ENCODE data around the gene CCDC188.

The CCDC188 gene

DNA sequence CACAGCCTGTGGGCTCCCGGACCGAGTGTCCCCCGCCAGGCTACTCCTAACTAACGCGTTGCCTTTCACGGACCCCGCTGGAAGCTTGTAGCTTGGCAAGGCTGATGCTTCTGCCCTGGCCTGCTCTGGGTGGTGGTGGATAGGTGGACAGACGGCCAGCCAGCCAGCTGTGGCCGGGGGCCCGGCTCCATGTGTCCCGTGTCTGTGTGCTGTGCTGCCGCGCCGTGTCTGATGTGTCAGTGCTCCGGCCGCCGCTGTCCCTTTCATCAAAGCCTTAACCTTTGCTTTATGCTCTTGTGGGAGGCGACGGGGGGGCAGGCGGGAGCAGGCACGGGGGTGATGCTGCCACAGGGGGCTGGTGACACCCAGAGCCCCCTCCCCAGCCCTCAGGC is 5.0 kb downstream of the CCDC188 start:
- Histone ChIP-seq H3K27me3 (ENCODE audit: low read depth, low read length) (no peaks in the 10 kb centered on the region), H3K79me2 (ENCODE audit: low read length) (no peaks in the 10 kb centered on the region), H3K9ac (ENCODE audit: low read length) (no peak overlapping the region), H3K9me3 (ENCODE audit: insufficient read depth, low read length) (no peaks in the 10 kb centered on the region), H2AFZ (ENCODE audit: low read depth, low read length) (no peak overlapping the region), H3K27ac (ENCODE audit: low read length) (no peak overlapping the region), H3K4me2 (ENCODE audit: low read length) (no peak overlapping the region), H4K20me1 (ENCODE audit: insufficient read depth, low read length) (0 out of 2 replicates have a peak, but pooled peaks cover 4% of the 10 kb centered on the region), H3K4me3 (ENCODE audit: low read length) (no peak overlapping the region), H3K4me1 (ENCODE audit: low read length) (no peaks in the 10 kb centered on the region), H3K36me3 (replicated peaks; ENCODE audit: low read depth, low read length) (no peaks in the 10 kb centered on the region)
- TF ChIP-seq EZH2phosphoT487 (IDR thresholded peaks at IDR 0.05; ENCODE audit: low read depth), result no peak
- TF ChIP-seq, protein P1, sequence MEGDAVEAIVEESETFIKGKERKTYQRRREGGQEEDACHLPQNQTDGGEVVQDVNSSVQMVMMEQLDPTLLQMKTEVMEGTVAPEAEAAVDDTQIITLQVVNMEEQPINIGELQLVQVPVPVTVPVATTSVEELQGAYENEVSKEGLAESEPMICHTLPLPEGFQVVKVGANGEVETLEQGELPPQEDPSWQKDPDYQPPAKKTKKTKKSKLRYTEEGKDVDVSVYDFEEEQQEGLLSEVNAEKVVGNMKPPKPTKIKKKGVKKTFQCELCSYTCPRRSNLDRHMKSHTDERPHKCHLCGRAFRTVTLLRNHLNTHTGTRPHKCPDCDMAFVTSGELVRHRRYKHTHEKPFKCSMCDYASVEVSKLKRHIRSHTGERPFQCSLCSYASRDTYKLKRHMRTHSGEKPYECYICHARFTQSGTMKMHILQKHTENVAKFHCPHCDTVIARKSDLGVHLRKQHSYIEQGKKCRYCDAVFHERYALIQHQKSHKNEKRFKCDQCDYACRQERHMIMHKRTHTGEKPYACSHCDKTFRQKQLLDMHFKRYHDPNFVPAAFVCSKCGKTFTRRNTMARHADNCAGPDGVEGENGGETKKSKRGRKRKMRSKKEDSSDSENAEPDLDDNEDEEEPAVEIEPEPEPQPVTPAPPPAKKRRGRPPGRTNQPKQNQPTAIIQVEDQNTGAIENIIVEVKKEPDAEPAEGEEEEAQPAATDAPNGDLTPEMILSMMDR (IDR thresholded peaks at IDR 0.05; ENCODE audit: low read depth, low read length), result no peak

DNA sequence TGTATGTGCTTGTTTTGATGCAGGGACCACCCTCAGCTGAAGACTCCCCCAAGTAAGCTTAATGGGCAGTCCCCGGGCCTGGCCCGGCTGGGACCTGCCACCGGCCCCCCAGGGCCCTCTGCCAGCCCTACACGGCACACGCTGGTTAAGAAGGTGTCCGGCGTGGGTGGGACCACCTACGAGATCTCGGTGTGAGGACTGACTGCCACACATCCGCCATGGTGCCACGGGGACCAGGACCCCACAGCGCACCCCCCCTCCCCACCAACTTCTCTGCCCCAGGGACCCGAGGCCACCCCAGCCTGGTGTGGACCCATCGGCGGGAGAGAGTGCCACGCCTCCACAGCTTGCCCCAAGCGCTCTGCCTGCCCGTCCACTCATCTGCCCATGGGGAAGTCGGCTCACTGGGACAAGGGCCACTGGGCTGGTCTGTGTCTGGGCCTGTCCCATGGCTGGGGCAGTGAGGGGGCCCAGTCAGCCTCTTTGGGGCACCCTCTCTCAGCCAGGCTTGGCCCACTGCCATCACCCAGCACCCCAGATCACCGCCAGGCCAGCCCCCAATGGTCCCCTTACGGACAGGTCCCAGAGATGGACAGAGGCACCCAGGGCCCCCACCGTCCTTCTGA is 5.5 kb downstream of the CCDC188 start:
- Histone ChIP-seq H3K36me3 (replicated peaks; ENCODE audit: low read depth, low read length) (no peaks in the 10 kb centered on the region), H3K79me2 (ENCODE audit: low read length) (no peaks in the 10 kb centered on the region), H3K9me3 (ENCODE audit: insufficient read depth, low read length) (no peaks in the 10 kb centered on the region), H4K20me1 (ENCODE audit: insufficient read depth, low read length) (0 out of 2 replicates have a peak, but pooled peaks cover 4% of the 10 kb centered on the region), H3K27me3 (ENCODE audit: low read depth, low read length) (no peaks in the 10 kb centered on the region), H3K27ac (ENCODE audit: low read length) (no peak overlapping the region), H3K4me1 (ENCODE audit: low read length) (no peaks in the 10 kb centered on the region), H3K4me2 (ENCODE audit: low read length) (no peak overlapping the region), H3K4me3 (ENCODE audit: low read length) (no peak overlapping the region), H2AFZ (ENCODE audit: low read depth, low read length) (no peak overlapping the region), H3K9ac (ENCODE audit: low read length) (no peak overlapping the region)
- TF ChIP-seq, protein P1 (IDR thresholded peaks at IDR 0.05; ENCODE audit: low read depth, low read length), result no peak
- TF ChIP-seq EZH2phosphoT487 (IDR thresholded peaks at IDR 0.05; ENCODE audit: low read depth), result no peak

DNA sequence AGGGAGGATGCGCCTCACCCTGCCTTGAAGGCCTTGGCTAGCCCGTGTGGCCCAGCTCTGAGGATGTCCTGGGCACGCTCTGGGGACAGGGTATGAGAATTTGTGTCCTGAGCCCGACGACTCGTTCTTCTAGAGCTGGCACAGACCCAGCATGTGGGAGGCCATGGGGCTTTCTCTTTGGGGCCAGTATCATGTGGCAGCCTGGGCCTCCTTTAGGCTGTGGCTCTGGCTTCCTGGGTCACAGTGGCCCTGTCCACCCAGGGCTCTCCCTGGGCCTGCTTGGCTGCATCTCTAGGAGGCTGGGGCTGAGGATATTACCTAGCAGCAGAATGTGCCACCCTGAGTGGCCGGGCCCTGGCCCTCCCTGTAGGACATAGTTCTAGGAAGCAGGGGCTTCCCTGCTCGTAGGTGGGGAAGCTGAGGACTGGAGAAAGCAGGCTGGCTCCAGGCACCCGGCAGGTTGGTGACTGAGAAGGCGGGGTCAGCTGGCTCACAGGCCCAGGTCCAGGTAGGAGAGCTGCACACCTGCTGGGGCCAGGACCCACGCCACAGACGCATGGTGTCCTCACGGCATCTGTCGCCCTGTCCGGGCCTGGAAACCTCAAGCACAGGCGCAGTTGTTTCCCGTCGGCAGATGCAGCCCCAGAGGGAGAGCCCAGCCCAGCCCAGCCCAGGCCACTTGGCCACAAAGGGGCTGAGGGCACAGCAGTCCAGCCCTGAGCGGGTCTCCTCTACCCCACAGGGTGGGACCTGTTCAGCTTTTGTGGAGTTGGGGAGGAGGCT is 6.8 kb downstream of the CCDC188 start:
- H3K4me3 ChIP-seq (ENCODE audit: low read length), result no peak overlapping the region
- no peaks in the 10 kb centered on the region for H3K4me1 ChIP-seq (ENCODE audit: low read length)
- no peak overlapping the region for H3K4me2 ChIP-seq (ENCODE audit: low read length)
- no peaks in the 10 kb centered on the region for H3K36me3 ChIP-seq (replicated peaks; ENCODE audit: low read depth, low read length)
- H4K20me1 ChIP-seq (ENCODE audit: insufficient read depth, low read length), result 0 out of 2 replicates have a peak, but pooled peaks cover 4% of the 10 kb centered on the region
- H3K9ac ChIP-seq (ENCODE audit: low read length), result no peak overlapping the region
- no peak overlapping the region for H3K27ac ChIP-seq (ENCODE audit: low read length)
- H3K79me2 ChIP-seq (ENCODE audit: low read length), result no peaks in the 10 kb centered on the region
- no peak for TF ChIP-seq EZH2phosphoT487 (IDR thresholded peaks at IDR 0.05; ENCODE audit: low read depth)
- TF ChIP-seq, protein P1 (IDR thresholded peaks at IDR 0.05; ENCODE audit: low read depth, low read length), result no peak
- H2AFZ ChIP-seq (ENCODE audit: low read depth, low read length), result no peak overlapping the region
- H3K27me3 ChIP-seq (ENCODE audit: low read depth, low read length), result no peaks in the 10 kb centered on the region
- no peaks in the 10 kb centered on the region for H3K9me3 ChIP-seq (ENCODE audit: insufficient read depth, low read length)
